IMR-90 (cell line): ENCODE results near the gene CARM1. TPM values are rescaled to one million over a fixed set of nuclear protein-coding genes. Genes with fewer than 3 reads are reported as not detected.
A peak's percentile ranks its signal among the peaks of the same experiment; 100 is the strongest.

Source experiments
- ATAC-seq: fragments of 200-7000 bp; cut with Tn5 transposase; 2 replicates; pipeline ENCODE4 v1.9.1; 2020; ENCODE audit warnings: low read depth, mild to moderate bottlenecking, moderate library complexity
- BruUV-seq: library from RNA; stranded (reverse); fragments of 400-500 nt; replicated peaks from 2 replicates; lab custom pipeline; 2021; lab: Mats Ljungman, UMichigan
- CTCF ChIA-PET: fragments of 300-600 bp; formaldehyde crosslinking; extraction: SDS; loops from one replicate; lab custom pipeline; 2021; ENCODE audit warnings: antibody characterized with exemption; lab: Yijun Ruan, JAX
- POLR2A ChIA-PET: fragments of 300-600 bp; sonication (Branson Sonifier 250); formaldehyde crosslinking; loops from one replicate; lab custom pipeline; 2022; ENCODE audit warnings: antibody characterized with exemption; ENCODE audit not compliant: unreplicated experiment; lab: Charles Lee
- DNase-seq: peaks from one replicate; pipeline ENCODE4 v3.0.0; 2013
- H2AFZ ChIP-seq: replicated peaks from 2 replicates; pipeline ENCODE3; 2013; ENCODE audit warnings: low read length, mild to moderate bottlenecking; ENCODE audit not compliant: poor library complexity
- H2AK5ac ChIP-seq: 2 replicates; pipeline ENCODE4 v1.6.1; 2013; ENCODE audit warnings: low read depth, low read length, inconsistent platforms
- H2AK9ac ChIP-seq: replicated peaks from 2 replicates; pipeline ENCODE3; 2013; ENCODE audit warnings: mild to moderate bottlenecking, low read depth, low read length, moderate library complexity; ENCODE audit not compliant: poor library complexity
- H2BK120ac ChIP-seq: 2 replicates; pipeline ENCODE4 v1.6.1; 2013; ENCODE audit warnings: low read depth, low read length, inconsistent platforms
- H2BK15ac ChIP-seq: 3 replicates; pipeline ENCODE4 v1.6.1; 2013; ENCODE audit warnings: low read depth, low read length, inconsistent platforms
- H2BK20ac ChIP-seq: 2 replicates; pipeline ENCODE4 v1.6.1; 2013; ENCODE audit warnings: low read depth, mild to moderate bottlenecking, inconsistent platforms, low read length, moderate library complexity
- H2BK5ac ChIP-seq: 2 replicates; pipeline ENCODE4 v1.6.1; 2013; ENCODE audit warnings: mild to moderate bottlenecking, low read depth, low read length, inconsistent platforms; ENCODE audit not compliant: poor library complexity, severe bottlenecking
- H3K14ac ChIP-seq: replicated peaks from 2 replicates; pipeline ENCODE4 v1.6.1; 2013; ENCODE audit warnings: low read depth, low read length, inconsistent platforms
- H3K18ac ChIP-seq: 2 replicates; pipeline ENCODE4 v1.6.1; 2013; ENCODE audit warnings: low read depth, low read length, control low read depth
- H3K23ac ChIP-seq: 2 replicates; pipeline ENCODE4 v1.6.1; 2013; ENCODE audit warnings: low read depth, low read length, inconsistent platforms
- H3K27ac ChIP-seq: 2 replicates; pipeline ENCODE4 v1.5.1; 2013; ENCODE audit warnings: mild to moderate bottlenecking, control low read depth, low read length; ENCODE audit not compliant: insufficient read depth
- H3K27me3 ChIP-seq: 2 replicates; pipeline ENCODE4 v1.6.1; 2013; ENCODE audit warnings: low read length; ENCODE audit not compliant: control insufficient read depth, insufficient read depth
- H3K36me3 ChIP-seq: 2 replicates; pipeline ENCODE4 v1.6.1; 2013; ENCODE audit warnings: low read length, mixed read lengths; ENCODE audit not compliant: control insufficient read depth, insufficient read depth
- H3K4ac ChIP-seq: 2 replicates; pipeline ENCODE4 v1.6.1; 2013; ENCODE audit warnings: low read depth, low read length, inconsistent platforms
- H3K4me1 ChIP-seq: 2 replicates; pipeline ENCODE4 v1.6.1; 2013; ENCODE audit warnings: low read length, mixed read lengths; ENCODE audit not compliant: control insufficient read depth, insufficient read depth
- H3K4me2 ChIP-seq: 2 replicates; pipeline ENCODE4 v1.6.1; 2013; ENCODE audit warnings: low read depth, mild to moderate bottlenecking, control low read depth, low read length, moderate library complexity
- H3K4me3 ChIP-seq: 2 replicates; pipeline ENCODE4 v1.5.1; 2013; ENCODE audit warnings: low read depth, mild to moderate bottlenecking, control low read depth, low read length, moderate library complexity; ENCODE audit not compliant: insufficient read depth
- H3K56ac ChIP-seq: 2 replicates; pipeline ENCODE4 v1.6.1; 2013; ENCODE audit warnings: low read length, inconsistent platforms; ENCODE audit not compliant: insufficient read depth; ENCODE audit errors: extremely low read depth
- H3K79me1 ChIP-seq, 2 experiments: 2 replicates each; pipeline ENCODE4 v1.6.1; 2013; ENCODE audit warnings: low read length in 2 of 2, inconsistent platforms in 1 of 2, low read depth in 1 of 2
- H3K9ac ChIP-seq: 2 replicates; pipeline ENCODE4 v1.6.1; 2013; ENCODE audit warnings: low read depth, low read length, control low read depth
- H3K9me1 ChIP-seq: 2 replicates; pipeline ENCODE4 v1.6.1; 2013; ENCODE audit warnings: low read length, inconsistent platforms; ENCODE audit not compliant: insufficient read depth
- H3K9me3 ChIP-seq: 2 replicates; pipeline ENCODE4 v1.6.1; 2013; ENCODE audit warnings: low read length; ENCODE audit not compliant: control insufficient read depth, insufficient read depth
- H4K20me1 ChIP-seq: 2 replicates; pipeline ENCODE4 v1.6.1; 2013; ENCODE audit warnings: low read length, inconsistent platforms; ENCODE audit not compliant: insufficient read depth
- H4K5ac ChIP-seq: 2 replicates; pipeline ENCODE4 v1.6.1; 2013; ENCODE audit warnings: mild to moderate bottlenecking, low read depth, low read length, control low read depth
- H4K8ac ChIP-seq, 2 experiments: 2 replicates each; pipeline ENCODE4 v1.6.1; 2013; ENCODE audit warnings: low read depth in 2 of 2, low read length in 2 of 2, control low read depth in 1 of 2, inconsistent platforms in 1 of 2
- H4K91ac ChIP-seq: 2 replicates; pipeline ENCODE4 v1.6.1; 2013; ENCODE audit warnings: low read depth, low read length, inconsistent platforms; ENCODE audit not compliant: insufficient read depth
- NFE2L2 ChIP-seq: fragments of 150-350 bp; IDR thresholded peaks from 2 replicates; pipeline ENCODE4 v1.6.1; 2016; ENCODE audit warnings: low read depth, mild to moderate bottlenecking, low read length
- WGBS, 2 experiments: methylation state at CpG; one replicate each; pipeline versions ENCODE4 v1.1.5 to v1.1.7; 2013; ENCODE audit warnings: missing lambda C conversion rate in 2 of 2; ENCODE audit not compliant: insufficient read length in 1 of 2; ENCODE audit errors: extremely low coverage in 2 of 2; 5-methylcytosine and 5-hydroxymethylcytosine counted together
- dilution Hi-C: fragments of 300-500 bp; cut with HindIII; formaldehyde crosslinking; loops from one replicate; pipeline ENCODE4 v1.14.3; 2018; ENCODE audit warnings: low sequenced_read_pairs; ENCODE audit not compliant: unreplicated experiment
- in situ Hi-C: fragments of 300-500 bp; cut with MboI; formaldehyde crosslinking; loops from 3 replicates; pipeline ENCODE4 v1.14.3; 2019; ENCODE audit warnings: low sequenced_read_pairs, inconsistent platforms, mixed read lengths
- intact Hi-C: fragments of 100-400 bp; cut with micrococcal nuclease; formaldehyde crosslinking; loops from 2 replicates; pipeline ENCODE4 v1.10.0; 2022
- polyA plus RNA-seq, 3 experiments: library from polyadenylated mRNA; depleted of rRNA; stranded (reverse); fragments of >200 nt; gene quantifications; 2 replicates each; pipeline ENCODE4 v1.2.3, GENCODE V29; 2012; ENCODE audit warnings: low replicate concordance in 1 of 3
- total RNA-seq: library from RNA; depleted of rRNA; stranded (reverse); fragments of >200 nt; gene quantifications from 2 replicates; pipeline ENCODE4 v1.2.3, GENCODE V29; 2012

Gene CARM1
- total and polyA plus RNA-seq, 2 of the 4 experiments (the other 2 are of a cell fraction), result 20.3 to 67.1 TPM

DNA sequence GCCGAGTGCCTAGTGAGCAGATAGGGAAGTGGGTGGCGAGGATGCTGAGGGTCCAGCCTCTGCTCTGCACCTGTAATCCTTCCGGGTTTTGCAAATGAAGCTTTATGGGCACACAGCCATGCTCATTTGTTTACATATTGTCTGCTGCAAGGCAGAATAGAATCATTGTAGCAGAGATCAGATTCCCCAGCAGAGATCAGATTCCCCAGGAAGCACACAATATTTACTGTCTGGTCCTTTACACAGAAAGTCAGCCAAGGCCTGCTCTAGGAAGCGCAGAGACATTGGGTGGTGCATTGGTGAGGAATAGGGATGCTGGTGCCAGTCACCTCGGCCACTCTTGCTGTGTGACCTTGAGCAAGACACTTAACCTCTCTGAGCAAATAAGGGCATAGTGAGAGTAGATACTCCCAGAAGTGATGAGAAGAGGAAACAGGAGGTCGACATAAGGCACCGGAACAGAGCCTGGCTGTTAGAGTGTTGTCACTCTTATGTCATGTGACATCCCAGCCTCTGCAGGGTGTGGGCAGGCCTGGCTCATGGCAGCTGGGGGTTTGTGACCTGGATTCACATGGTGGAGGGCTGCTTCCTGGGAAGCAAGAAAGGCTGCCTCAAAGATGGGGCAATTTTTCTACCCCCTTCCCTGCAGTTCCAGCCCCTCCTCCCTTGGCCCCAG lies 25.6 kb downstream of the CARM1 start:
- no peaks in the 10 kb centered on the region for H3K9me3 ChIP-seq
- peak overlapping the region; percentile 25; the same call in 1 of the 2 replicates for H3K14ac ChIP-seq
- ATAC-seq (peak; percentile 83), DNase-seq (peak; percentile 69)
- H3K27me3 ChIP-seq, result no peaks in the 10 kb centered on the region
- H3K36me3 ChIP-seq, result no peaks in the 10 kb centered on the region
- H2BK120ac ChIP-seq, result no peak overlapping the region
- H3K9me1 ChIP-seq, result peaks cover 24% of the 10 kb centered on the region
- 88% methylated on average over 1 of the region's 7 CpGs; no CpG with 5 or more reads in 1 of the 2 experiments for WGBS, 2 experiments
- H2AK5ac ChIP-seq, result peak overlapping the region; percentile 23; the same call in 1 of the 2 replicates
- H3K27ac ChIP-seq, result 0 out of 2 replicates have a peak overlapping the region, but pooled peaks have one; percentile 0
- H2AFZ ChIP-seq, result no peak overlapping the region
- peaks cover 32 to 85% of the 10 kb centered on the region in 2 experiments for H3K79me1 ChIP-seq
- no peak overlapping the region for H4K5ac ChIP-seq
- H3K4me2 ChIP-seq, result peak overlapping the region; percentile 31
- no peak overlapping the region for H3K18ac ChIP-seq
- H4K91ac ChIP-seq, result no peak overlapping the region
- TF ChIP-seq NFE2L2, result no peak
- H2AK9ac ChIP-seq, result peak overlapping the region; percentile 71
- dilution Hi-C loops (no loop called here), in situ Hi-C loops (no loop called here), intact Hi-C loops (no loop called here)
- H3K4me3 ChIP-seq, result no peak overlapping the region
- peak overlapping the region; percentile 24; the same call in 1 of the 2 replicates for H3K23ac ChIP-seq
- H3K56ac ChIP-seq, result no peak overlapping the region
- no peak overlapping the region for H3K9ac ChIP-seq
- H2BK15ac ChIP-seq, result no peak overlapping the region
- peak overlapping the region; percentile 31 for H2BK5ac ChIP-seq
- peak overlapping the region in 1 of 2 experiments; percentile 1; a peak in 1 of 4 replicates for H4K8ac ChIP-seq
- POLR2A ChIA-PET, result no interaction called here
- CTCF ChIA-PET, result no interaction called here
- H4K20me1 ChIP-seq, result peaks cover 72% of the 10 kb centered on the region
- H2BK20ac ChIP-seq, result no peak overlapping the region
- peaks cover 16% of the 10 kb centered on the region for H3K4me1 ChIP-seq
- BruUV-seq, result no TSS peak
- no peak overlapping the region for H3K4ac ChIP-seq
